Lung microvascular endothelial cell (primary cell): Measurements from ENCODE around the gene DPY19L1. TPM values are rescaled to one million over a fixed set of nuclear protein-coding genes. Genes with fewer than 3 reads are reported as not detected.

ENCODE experiments used
- total RNA-seq: library from RNA; depleted of rRNA; stranded (reverse); fragments of >200 nt; gene quantifications from 2 replicates; pipeline ENCODE4 v1.2.1, GENCODE V29; 2014

DPY19L1 gene
- total RNA-seq, 1 donor from 2014 or later = 55.0 TPM

Other genes starting within 250 kb of the DPY19L1 start
- gene TBX20, start 216.6 kb upstream of the DPY19L1 start, total RNA-seq = not detected in 2 replicates